LNCaP clone FGC (cell line): ENCODE results near the gene MOGAT2.

ENCODE experiments used
- DNase-seq: peaks from one replicate; pipeline ENCODE4 v3.0.0-alpha.2; 2011; ENCODE audit warnings: low read depth
- H3K4me3 ChIP-seq: 2 replicates; pipeline ENCODE4 v1.5.1; 2011; ENCODE audit warnings: mild to moderate bottlenecking, low read depth, low read length, control low read depth
- TF ChIP-seq, protein P1 (sequence below): IDR thresholded peaks from 2 replicates; pipeline ENCODE4 v1.5.1; 2012; ENCODE audit warnings: mild to moderate bottlenecking; ENCODE audit not compliant: control insufficient read depth, insufficient read depth; ENCODE audit errors: extremely low read depth

Gene MOGAT2

DNA sequence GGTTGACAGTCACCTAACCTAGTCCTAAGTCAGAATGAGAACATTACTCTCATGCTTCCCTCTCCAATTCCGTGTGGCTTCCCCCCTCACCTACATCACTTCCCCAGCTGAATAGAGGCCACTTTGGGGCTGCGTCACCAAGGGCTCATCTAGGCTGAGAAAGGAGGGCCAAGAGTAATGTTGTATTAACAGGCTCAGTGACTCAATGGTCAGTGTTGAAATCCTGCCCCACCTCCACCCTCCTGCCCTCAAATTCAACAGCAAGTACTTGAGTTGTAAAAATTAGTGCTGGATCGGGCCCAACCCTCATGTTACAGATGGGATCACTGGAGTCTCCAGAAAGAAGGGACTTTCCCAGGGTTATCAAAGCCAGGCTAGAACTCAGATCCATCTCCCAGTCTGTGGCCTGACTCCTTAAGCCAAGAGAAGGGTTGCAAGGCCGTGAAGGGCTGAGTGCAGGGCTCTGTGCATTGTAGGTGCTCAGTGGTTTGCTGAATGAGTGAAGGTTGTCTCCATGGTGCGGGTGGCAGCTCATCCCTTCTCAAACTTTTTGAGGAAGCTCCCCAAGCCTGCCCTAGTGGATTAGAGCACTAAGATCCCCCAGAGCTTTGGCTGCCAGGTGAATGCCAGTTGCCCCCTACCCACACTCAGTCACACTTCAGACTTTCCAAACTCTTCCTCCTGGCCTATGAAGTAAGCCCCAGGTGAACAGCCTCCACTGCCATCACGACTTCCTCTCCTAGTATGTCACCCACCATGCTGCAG is 54.2 kb downstream of the MOGAT2 start:
- TF ChIP-seq, protein P1, sequence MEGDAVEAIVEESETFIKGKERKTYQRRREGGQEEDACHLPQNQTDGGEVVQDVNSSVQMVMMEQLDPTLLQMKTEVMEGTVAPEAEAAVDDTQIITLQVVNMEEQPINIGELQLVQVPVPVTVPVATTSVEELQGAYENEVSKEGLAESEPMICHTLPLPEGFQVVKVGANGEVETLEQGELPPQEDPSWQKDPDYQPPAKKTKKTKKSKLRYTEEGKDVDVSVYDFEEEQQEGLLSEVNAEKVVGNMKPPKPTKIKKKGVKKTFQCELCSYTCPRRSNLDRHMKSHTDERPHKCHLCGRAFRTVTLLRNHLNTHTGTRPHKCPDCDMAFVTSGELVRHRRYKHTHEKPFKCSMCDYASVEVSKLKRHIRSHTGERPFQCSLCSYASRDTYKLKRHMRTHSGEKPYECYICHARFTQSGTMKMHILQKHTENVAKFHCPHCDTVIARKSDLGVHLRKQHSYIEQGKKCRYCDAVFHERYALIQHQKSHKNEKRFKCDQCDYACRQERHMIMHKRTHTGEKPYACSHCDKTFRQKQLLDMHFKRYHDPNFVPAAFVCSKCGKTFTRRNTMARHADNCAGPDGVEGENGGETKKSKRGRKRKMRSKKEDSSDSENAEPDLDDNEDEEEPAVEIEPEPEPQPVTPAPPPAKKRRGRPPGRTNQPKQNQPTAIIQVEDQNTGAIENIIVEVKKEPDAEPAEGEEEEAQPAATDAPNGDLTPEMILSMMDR, result no peak
- no peak overlapping the region for H3K4me3 ChIP-seq
- DNase-seq, result no peak

DNA sequence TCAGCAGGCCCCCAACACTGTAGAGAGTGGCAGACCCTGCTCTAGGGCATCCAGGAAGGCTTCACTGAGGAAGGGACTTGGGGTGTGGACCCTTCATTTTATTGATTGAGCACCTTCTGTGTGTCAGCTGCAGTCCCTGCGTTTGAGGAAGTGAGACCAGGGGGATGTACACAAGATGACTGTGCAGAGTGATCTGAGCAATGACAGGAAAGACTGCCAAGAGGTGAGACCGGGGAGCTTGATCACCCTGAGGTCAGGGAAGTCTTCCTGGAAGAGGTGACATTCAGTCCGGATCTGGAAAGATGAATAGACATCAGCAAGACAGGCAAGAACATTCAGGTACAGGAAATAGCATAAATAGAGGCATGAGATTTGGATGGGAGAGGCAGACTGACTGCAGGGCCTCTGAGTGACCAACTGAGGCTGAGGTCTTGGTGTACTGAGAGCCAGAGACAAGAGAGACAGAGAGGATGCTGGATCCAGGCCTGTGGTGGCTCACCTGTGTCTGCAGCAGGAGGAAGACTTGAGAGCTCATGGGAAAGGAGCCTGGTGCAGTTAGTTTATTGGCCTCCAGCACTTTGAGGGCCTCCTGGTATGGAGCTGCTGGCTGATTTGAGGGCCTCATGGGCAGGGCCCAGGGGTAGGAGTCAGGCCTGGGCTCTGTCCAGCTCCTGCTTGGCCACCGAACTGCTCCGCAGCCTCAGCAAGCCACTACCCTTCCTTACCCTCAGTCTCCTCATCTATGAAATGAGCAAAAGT is 56.1 kb downstream of the MOGAT2 start:
- TF ChIP-seq, protein P1, result no peak
- DNase-seq, result no peak
- H3K4me3 ChIP-seq, result no peak overlapping the region

DNA sequence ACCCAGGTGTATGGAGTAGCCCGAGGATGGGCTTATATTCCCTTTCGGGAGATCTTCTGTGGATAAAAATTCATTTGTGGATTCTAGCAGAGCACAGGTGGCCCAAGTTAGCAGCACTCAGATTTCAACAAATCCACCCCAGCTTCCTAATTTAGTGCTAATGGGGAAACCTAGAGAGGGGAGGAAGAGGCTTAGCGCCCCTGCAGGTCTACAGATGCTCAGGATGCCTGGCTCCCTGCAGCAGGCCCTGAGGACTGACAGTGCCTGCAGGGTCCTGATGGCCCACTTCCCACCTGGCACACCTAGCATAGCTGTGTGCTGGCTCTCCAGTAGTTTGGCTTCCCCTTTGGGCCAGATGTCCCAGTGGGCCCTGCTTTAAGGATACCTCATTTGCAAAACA is 57.4 kb downstream of the MOGAT2 start:
- TF ChIP-seq, protein P1, result no peak
- H3K4me3 ChIP-seq, result no peak overlapping the region
- DNase-seq, result no peak

DNA sequence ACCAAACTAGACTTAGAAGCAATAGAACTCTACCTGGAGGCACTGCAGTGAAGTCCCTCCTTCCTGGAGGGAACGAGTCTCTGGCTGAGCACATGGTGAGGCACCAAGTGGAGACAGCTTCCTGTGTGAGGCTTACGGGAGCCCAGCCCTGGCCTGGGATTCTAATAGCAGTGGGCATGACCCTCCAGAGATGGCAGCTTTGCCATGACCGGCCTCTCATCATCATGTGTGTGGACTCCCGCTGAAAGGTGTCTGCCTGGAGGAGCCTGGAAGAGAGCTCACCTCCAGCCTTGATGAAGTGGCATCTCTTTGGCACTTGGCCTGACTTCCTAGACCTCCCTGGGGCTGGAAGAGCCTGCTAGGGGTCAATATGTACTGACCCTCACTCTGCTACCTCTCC is 58.9 kb downstream of the MOGAT2 start:
- no peak overlapping the region for H3K4me3 ChIP-seq
- no peak for DNase-seq
- TF ChIP-seq, protein P1, result no peak

DNA sequence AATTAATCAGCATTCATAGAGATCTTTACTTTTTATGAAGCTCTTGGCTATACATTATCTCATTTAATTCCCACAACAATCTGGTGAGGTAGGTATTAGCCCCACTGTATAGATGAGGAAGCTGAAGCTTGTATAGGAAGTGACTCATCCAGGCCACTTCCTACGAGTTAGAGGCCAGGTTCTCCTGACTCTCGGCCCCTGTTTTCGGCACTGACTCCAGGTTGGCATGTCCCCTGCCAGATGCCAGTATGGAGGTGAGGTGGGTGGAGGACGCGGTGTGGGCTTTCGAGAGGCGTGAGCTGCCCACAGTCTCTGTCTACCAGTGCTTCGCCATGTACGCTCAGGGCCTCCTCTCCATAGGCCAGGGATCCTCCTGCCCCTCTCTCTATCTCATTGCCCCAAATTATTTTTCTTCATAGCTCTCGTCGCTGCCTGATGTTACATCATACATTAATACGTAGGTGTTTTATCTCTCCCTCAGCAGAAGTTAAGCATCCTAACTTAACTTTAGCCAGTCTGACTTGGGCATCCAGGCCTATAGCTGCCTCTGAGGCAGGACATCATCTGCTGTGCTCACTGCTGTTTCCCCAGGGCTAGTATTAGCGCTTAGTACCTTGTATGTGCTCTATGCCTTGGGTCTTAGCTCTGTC is 59.9 kb downstream of the MOGAT2 start:
- no peak overlapping the region for H3K4me3 ChIP-seq
- TF ChIP-seq, protein P1, result no peak
- no peak for DNase-seq

DNA sequence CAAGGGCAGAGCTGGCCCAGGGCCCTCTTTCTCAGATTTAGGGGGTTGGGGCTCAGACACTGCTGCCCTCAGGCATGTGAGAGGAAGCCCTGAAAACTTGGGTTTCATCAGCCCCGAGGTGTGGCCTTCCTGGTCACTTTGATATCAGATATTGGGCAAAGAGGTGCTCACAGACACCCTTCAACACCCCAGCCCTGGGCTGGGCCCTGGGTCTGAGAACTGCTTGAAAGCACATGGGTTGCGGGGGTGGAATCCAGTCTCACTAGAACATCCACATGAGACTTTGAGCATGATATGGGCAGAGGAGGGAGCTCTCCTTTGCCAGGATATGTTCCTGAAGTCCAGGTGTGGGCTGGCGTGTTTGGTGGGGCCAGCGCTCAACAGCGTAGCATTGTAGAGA is 61.3 kb downstream of the MOGAT2 start:
- TF ChIP-seq, protein P1, result no peak
- DNase-seq, result no peak

More for the DNA sequence above, 61.3 kb downstream of the MOGAT2 start:
- H3K4me3 ChIP-seq, result no peak overlapping the region
